ENCODE data around the gene LRTM2. TPM values are rescaled to one million over a fixed set of nuclear protein-coding genes. Genes with fewer than 3 reads are reported as not detected.

Gene LRTM2
- not detected in 2 replicates for total RNA-seq

GRCh38 chr12:1820191-1820895 is at the start of gene LRTM2:
Gene LRTM2 (plus strand): TSS chr12:1820565. CDS start chr12:1828149, 7,584 bp downstream.

Other genes with a start within 250 kb of the LRTM2 start
- 12.5 and 14.0 TPM in 2 replicates for gene FBXL14, start 226.0 kb upstream of the LRTM2 start, total RNA-seq
- gene WNT5B, start 191.3 kb upstream of the LRTM2 start, total RNA-seq: 0.27 and 8.4 TPM in 2 replicates
- 31.7 and 37.4 TPM in 2 replicates for gene ADIPOR2, start 129.5 kb upstream of the LRTM2 start, total RNA-seq
- gene CACNA2D4, start 98.1 kb downstream of the LRTM2 start, total RNA-seq: 0.81 and 0.94 TPM in 2 replicates
- 4.9 and 5.2 TPM in 2 replicates for gene DCP1B, start 183.9 kb downstream of the LRTM2 start, total RNA-seq
- 0.09 TPM in 1 of 2 replicates, not detected in the other for gene CACNA1C, start 232.4 kb downstream of the LRTM2 start, total RNA-seq